PC-3 (cell line): ENCODE data around the gene UGT1A4.

Experiments
- EZH2phosphoT487 ChIP-seq: fragments of 300-600 bp; sonication (generic); IDR thresholded peaks from 2 replicates; pipeline ENCODE4 v1.6.1; 2018; ENCODE audit warnings: mild to moderate bottlenecking, antibody characterized with exemption, low read length, borderline replicate concordance
- TF ChIP-seq, protein P1 (sequence below): fragments of 300-600 bp; sonication (generic); conservative IDR thresholded peaks from 2 replicates; pipeline ENCODE4 v1.5.1; 2017; ENCODE audit warnings: antibody characterized with exemption, low read depth, mild to moderate bottlenecking, low read length

GRCh38 chr2:233680361-233681045 lies 38.0 kb upstream of the UGT1A4 start:
- TF ChIP-seq, protein P1, sequence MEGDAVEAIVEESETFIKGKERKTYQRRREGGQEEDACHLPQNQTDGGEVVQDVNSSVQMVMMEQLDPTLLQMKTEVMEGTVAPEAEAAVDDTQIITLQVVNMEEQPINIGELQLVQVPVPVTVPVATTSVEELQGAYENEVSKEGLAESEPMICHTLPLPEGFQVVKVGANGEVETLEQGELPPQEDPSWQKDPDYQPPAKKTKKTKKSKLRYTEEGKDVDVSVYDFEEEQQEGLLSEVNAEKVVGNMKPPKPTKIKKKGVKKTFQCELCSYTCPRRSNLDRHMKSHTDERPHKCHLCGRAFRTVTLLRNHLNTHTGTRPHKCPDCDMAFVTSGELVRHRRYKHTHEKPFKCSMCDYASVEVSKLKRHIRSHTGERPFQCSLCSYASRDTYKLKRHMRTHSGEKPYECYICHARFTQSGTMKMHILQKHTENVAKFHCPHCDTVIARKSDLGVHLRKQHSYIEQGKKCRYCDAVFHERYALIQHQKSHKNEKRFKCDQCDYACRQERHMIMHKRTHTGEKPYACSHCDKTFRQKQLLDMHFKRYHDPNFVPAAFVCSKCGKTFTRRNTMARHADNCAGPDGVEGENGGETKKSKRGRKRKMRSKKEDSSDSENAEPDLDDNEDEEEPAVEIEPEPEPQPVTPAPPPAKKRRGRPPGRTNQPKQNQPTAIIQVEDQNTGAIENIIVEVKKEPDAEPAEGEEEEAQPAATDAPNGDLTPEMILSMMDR: no peak
- no peak for TF ChIP-seq EZH2phosphoT487
